GM23338 (cell line): ENCODE data around the gene OTUB1. TPM values are rescaled to one million over a fixed set of nuclear protein-coding genes. Genes with fewer than 3 reads are reported as not detected.

Experiments
- ATAC-seq: fragments of 200-7000 bp; cut with Tn5 transposase; 3 replicates; pipeline ENCODE4 v1.9.1; 2020
- DNase-seq: peaks from one replicate; pipeline ENCODE4 v3.0.0-alpha.2; 2015; ENCODE audit warnings: low spot score
- H2AFZ ChIP-seq: fragments of 200-600 bp; sonication (generic); 2 replicates; pipeline ENCODE4 v1.8.0; 2016; ENCODE audit warnings: antibody characterized with exemption, mild to moderate bottlenecking, moderate library complexity
- H3F3A ChIP-seq: fragments of 200-600 bp; sonication (generic); replicated peaks from 2 replicates; pipeline ENCODE4 v1.8.0; 2017; ENCODE audit warnings: antibody characterized with exemption, mixed run types, low read depth
- H3K27ac ChIP-seq: fragments of 200-600 bp; sonication (generic); 2 replicates; pipeline ENCODE4 v1.6.1; 2016; ENCODE audit warnings: low read depth
- H3K27me3 ChIP-seq: fragments of 200-600 bp; sonication (generic); 2 replicates; pipeline ENCODE4 v1.8.0; 2016; ENCODE audit warnings: mild to moderate bottlenecking, mixed run types, moderate library complexity; ENCODE audit not compliant: insufficient read depth
- H3K36me3 ChIP-seq: fragments of 200-600 bp; sonication (generic); 2 replicates; pipeline ENCODE4 v1.8.0; 2016; ENCODE audit warnings: mild to moderate bottlenecking; ENCODE audit not compliant: insufficient read depth
- H3K4me1 ChIP-seq: fragments of 200-600 bp; sonication (generic); 2 replicates; pipeline ENCODE4 v1.8.0; 2016; ENCODE audit warnings: mild to moderate bottlenecking, moderate library complexity; ENCODE audit not compliant: insufficient read depth
- H3K4me2 ChIP-seq: fragments of 200-600 bp; sonication (generic); 2 replicates; pipeline ENCODE4 v1.7.1; 2017; ENCODE audit warnings: mixed run types
- H3K4me3 ChIP-seq: fragments of 200-600 bp; sonication (generic); 2 replicates; pipeline ENCODE4 v1.6.1; 2016; ENCODE audit warnings: mixed run types
- H3K79me2 ChIP-seq: fragments of 200-600 bp; sonication (generic); replicated peaks from 2 replicates; pipeline ENCODE4 v1.8.0; 2017; ENCODE audit warnings: mild to moderate bottlenecking; ENCODE audit not compliant: insufficient read depth
- H3K9me2 ChIP-seq: fragments of 200-600 bp; sonication (generic); 2 replicates; pipeline ENCODE4 v1.8.0; 2017; ENCODE audit not compliant: insufficient read depth
- H4K20me1 ChIP-seq: fragments of 200-600 bp; sonication (generic); replicated peaks from 2 replicates; pipeline ENCODE4 v1.8.0; 2017; ENCODE audit warnings: mild to moderate bottlenecking; ENCODE audit not compliant: insufficient read depth
- H3K27ac Mint-ChIP-seq: 2 replicates; pipeline ENCODE4 v1.8.0; 2020; ENCODE audit warnings: inconsistent platforms, mild to moderate bottlenecking, moderate library complexity, mixed read lengths
- H3K27me3 Mint-ChIP-seq: 3 replicates; pipeline ENCODE4 v1.8.0; 2022; ENCODE audit warnings: low read depth, mild to moderate bottlenecking, moderate library complexity, mixed read lengths, inconsistent platforms; ENCODE audit not compliant: insufficient read depth, poor library complexity
- H3K36me3 Mint-ChIP-seq: 3 replicates; pipeline ENCODE4 v1.8.0; 2021; ENCODE audit warnings: low read depth, mild to moderate bottlenecking, inconsistent platforms, moderate library complexity, mixed read lengths
- H3K4me1 Mint-ChIP-seq: 3 replicates; pipeline ENCODE4 v1.8.0; 2020; ENCODE audit warnings: mild to moderate bottlenecking, inconsistent platforms, mixed read lengths
- H3K4me3 Mint-ChIP-seq: 3 replicates; pipeline ENCODE4 v1.8.0; 2021; ENCODE audit warnings: moderate library complexity, mild to moderate bottlenecking, inconsistent platforms, mixed read lengths
- H3K9me3 Mint-ChIP-seq: 3 replicates; pipeline ENCODE4 v1.8.0; 2020; ENCODE audit warnings: moderate library complexity, mild to moderate bottlenecking, inconsistent platforms, mixed read lengths
- CREB1 ChIP-seq: fragments of 250-450 bp; sonication (Bioruptor Pico); IDR thresholded peaks from 2 replicates; pipeline ENCODE4 v1.5.0; 2020; ENCODE audit warnings: low read depth, mild to moderate bottlenecking, moderate library complexity
- CTCF ChIP-seq, 2 experiments: fragments of 200-600 bp in 1 of 2; sonication (generic) in 1 of 2; conservative IDR thresholded peaks; 2 replicates each; pipeline versions ENCODE4 v1.5.1 to v1.6.1; 2016 to 2017; ENCODE audit warnings: antibody characterized with exemption in 2 of 2, low read depth in 2 of 2, mild to moderate bottlenecking in 2 of 2, moderate library complexity in 1 of 2
- EZH2 ChIP-seq: fragments of 200-600 bp; sonication (generic); IDR thresholded peaks from one replicate; pipeline ENCODE4 v1.8.0; 2017; ENCODE audit warnings: antibody characterized with exemption, mild to moderate bottlenecking, low read depth; ENCODE audit not compliant: unreplicated experiment
- NANOG ChIP-seq: IDR thresholded peaks from 2 replicates; pipeline ENCODE4 v1.6.1; 2016; ENCODE audit warnings: antibody characterized with exemption, borderline replicate concordance
- POLR2AphosphoS5 ChIP-seq: IDR thresholded peaks from 2 replicates; pipeline ENCODE4 v1.6.1; 2016; ENCODE audit warnings: antibody characterized with exemption, low read depth
- REST ChIP-seq: IDR thresholded peaks from one replicate; pipeline ENCODE4 v1.6.1; 2018; ENCODE audit warnings: antibody characterized with exemption; ENCODE audit not compliant: unreplicated experiment
- STAT1 ChIP-seq: IDR thresholded peaks from one replicate; pipeline ENCODE4 v1.6.1; 2016; ENCODE audit warnings: antibody characterized with exemption; ENCODE audit not compliant: unreplicated experiment
- ZNF114 ChIP-seq: fragments of 250-450 bp; sonication (Bioruptor Pico); IDR thresholded peaks from 2 replicates; pipeline ENCODE4 v1.5.0; 2020; ENCODE audit warnings: mild to moderate bottlenecking, moderate library complexity
- ZNF331 ChIP-seq: fragments of 250-450 bp; sonication (Bioruptor Pico); IDR thresholded peaks from 2 replicates; pipeline ENCODE4 v1.5.0; 2020; ENCODE audit warnings: low read depth, mild to moderate bottlenecking, moderate library complexity
- polyA plus RNA-seq: library from polyadenylated mRNA; unstranded; fragments of >200 nt; fragmentation: Nextera tagmentation; extraction: Ambion mirVana; gene quantifications from 2 replicates; pipeline ENCODE4 v1.2.1, GENCODE V29; 2016
- total RNA-seq: library from RNA; depleted of rRNA; stranded (reverse); fragments of >200 nt; shearing (Covaris generic); gene quantifications from 2 replicates; pipeline ENCODE4 v1.2.3, GENCODE V29; 2014

OTUB1 gene
- total and polyA plus RNA-seq, 2 experiments from 2014 or later, result 122 to 207 TPM

- Histone ChIP-seq H3K4me3 (no peak overlapping the region), H3K36me3 (no peaks in the 10 kb centered on the region), H3K79me2 (no peaks in the 10 kb centered on the region), H3K27ac (no peak overlapping the region), H4K20me1 (no peaks in the 10 kb centered on the region), H3F3A (no peaks in the 10 kb centered on the region), H3K27me3 (peaks cover 77% of the 10 kb centered on the region), H3K9me2 (no peaks in the 10 kb centered on the region), H3K4me2 (no peak overlapping the region), H2AFZ (no peak overlapping the region), H3K4me1 (peaks cover 4% of the 10 kb centered on the region; the same call in 1 of the 2 replicates)
- no peak for TF ChIP-seq ZNF331
- no peak for TF ChIP-seq STAT1
- no peak for TF ChIP-seq CREB1 (CRISPR knock-in tag)
- H3K9me3 Mint-ChIP-seq, result no peaks in the 10 kb centered on the region; the same call in 2 of the 3 replicates
- no peak overlapping the region for H3K27ac Mint-ChIP-seq
- H3K4me1 Mint-ChIP-seq, result peaks cover 12% of the 10 kb centered on the region
- DNase-seq (no peak), ATAC-seq (no peak)
- peaks cover 49% of the 10 kb centered on the region for H3K27me3 Mint-ChIP-seq
- no peak overlapping the region for H3K4me3 Mint-ChIP-seq
- no peaks in the 10 kb centered on the region for H3K36me3 Mint-ChIP-seq
Measured at GRCh38 chr11:64015510-64015909, 29.3 kb downstream of the OTUB1 start.

- Histone ChIP-seq H3K9me2 (no peaks in the 10 kb centered on the region), H3F3A (no peaks in the 10 kb centered on the region), H3K4me2 (no peak overlapping the region), H3K79me2 (no peaks in the 10 kb centered on the region), H3K4me3 (no peak overlapping the region), H3K36me3 (no peaks in the 10 kb centered on the region), H4K20me1 (no peaks in the 10 kb centered on the region), H3K27me3 (peaks cover 72% of the 10 kb centered on the region), H3K4me1 (peaks cover 11% of the 10 kb centered on the region; the same call in 1 of the 2 replicates), H3K27ac (no peak overlapping the region), H2AFZ (no peak overlapping the region)
- ATAC-seq, result no peak
- H3K27me3 Mint-ChIP-seq, result peaks cover 43% of the 10 kb centered on the region
- H3K4me1 Mint-ChIP-seq, result peaks cover 19% of the 10 kb centered on the region
- no peak for DNase-seq
- H3K36me3 Mint-ChIP-seq, result no peaks in the 10 kb centered on the region
- H3K27ac Mint-ChIP-seq, result no peak overlapping the region
- no peaks in the 10 kb centered on the region for H3K9me3 Mint-ChIP-seq
- no peak overlapping the region for H3K4me3 Mint-ChIP-seq
- TF ChIP-seq POLR2AphosphoS5 (no peak), NANOG (no peak), EZH2 (no peak), REST (no peak), ZNF114 (CRISPR knock-in tag) (no peak), CREB1 (CRISPR knock-in tag) (no peak), CTCF (conservative IDR thresholded peaks at IDR 0.05; ENCODE audit: low read depth in 2 of 2) (no peak)
Measured at GRCh38 chr11:64015935-64016845, 30.0 kb downstream of the OTUB1 start.
